MM.1S (cell line): ENCODE measurements around the gene DHRS7B.

Experiments used
- DNase-seq: peaks from one replicate; pipeline ENCODE4 v3.0.0-alpha.2; 2015
- H2AFZ ChIP-seq: fragments of 300-600 bp; sonication (generic); 2 replicates; pipeline ENCODE4 v1.6.0; 2016; ENCODE audit warnings: antibody characterized with exemption, low read length
- H3F3A ChIP-seq: fragments of 300-600 bp; sonication (generic); 2 replicates; pipeline ENCODE4 v1.6.1; 2016; ENCODE audit warnings: mild to moderate bottlenecking, antibody characterized with exemption, low read length, moderate library complexity, mixed read lengths; ENCODE audit not compliant: insufficient read depth
- H3K27ac ChIP-seq: fragments of 300-600 bp; sonication (generic); 2 replicates; pipeline ENCODE4 v1.5.1; 2016; ENCODE audit warnings: mild to moderate bottlenecking, low read length
- H3K27me3 ChIP-seq: fragments of 300-600 bp; sonication (generic); replicated peaks from 2 replicates; pipeline ENCODE4 v1.6.0; 2016; ENCODE audit warnings: low read length; ENCODE audit not compliant: insufficient read depth
- H3K36me3 ChIP-seq: fragments of 300-600 bp; sonication (generic); replicated peaks from 2 replicates; pipeline ENCODE4 v1.6.1; 2016; ENCODE audit warnings: mild to moderate bottlenecking, low read length, mixed read lengths; ENCODE audit not compliant: insufficient read depth
- H3K4me1 ChIP-seq: fragments of 300-600 bp; sonication (generic); 2 replicates; pipeline ENCODE4 v1.6.1; 2016; ENCODE audit warnings: low read length, mixed read lengths
- H3K4me2 ChIP-seq: fragments of 300-600 bp; sonication (generic); 2 replicates; pipeline ENCODE4 v1.6.0; 2016; ENCODE audit warnings: low read depth, low read length
- H3K4me3 ChIP-seq: fragments of 300-600 bp; sonication (generic); 2 replicates; pipeline ENCODE4 v1.5.1; 2016; ENCODE audit warnings: low read length, mixed read lengths
- H3K79me2 ChIP-seq: fragments of 300-600 bp; sonication (generic); 2 replicates; pipeline ENCODE4 v1.6.1; 2016; ENCODE audit warnings: mixed run types, low read length, mixed read lengths
- H3K9ac ChIP-seq: fragments of 300-600 bp; sonication (generic); 2 replicates; pipeline ENCODE4 v1.6.1; 2016; ENCODE audit warnings: low read length, mixed read lengths
- H3K9me2 ChIP-seq: fragments of 300-600 bp; sonication (generic); replicated peaks from 2 replicates; pipeline ENCODE4 v1.6.1; 2016; ENCODE audit warnings: mild to moderate bottlenecking, low read length, mixed read lengths; ENCODE audit not compliant: insufficient read depth
- H3K9me3 ChIP-seq: fragments of 300-600 bp; sonication (generic); replicated peaks from 2 replicates; pipeline ENCODE4 v1.6.1; 2016; ENCODE audit warnings: mild to moderate bottlenecking, low read length, mixed read lengths; ENCODE audit not compliant: insufficient read depth
- H4K20me1 ChIP-seq: fragments of 300-600 bp; sonication (generic); 2 replicates; pipeline ENCODE4 v1.6.1; 2016; ENCODE audit warnings: mild to moderate bottlenecking, low read length, moderate library complexity, mixed read lengths; ENCODE audit not compliant: insufficient read depth
- EZH2 ChIP-seq: fragments of 300-600 bp; sonication (generic); optimal IDR thresholded peaks from 2 replicates; pipeline ENCODE3; 2017; ENCODE audit warnings: low read depth, mild to moderate bottlenecking, antibody characterized with exemption, low read length, mixed read lengths
- EZH2phosphoT487 ChIP-seq: fragments of 300-600 bp; sonication (generic); IDR thresholded peaks from 2 replicates; pipeline ENCODE4 v1.6.1; 2018; ENCODE audit warnings: antibody characterized with exemption, low read length
- TF ChIP-seq, protein P1 (sequence below): fragments of 300-600 bp; sonication (generic); IDR thresholded peaks from 2 replicates; pipeline ENCODE4 v1.5.1; 2016; ENCODE audit warnings: antibody characterized with exemption, low read length, mixed read lengths

DHRS7B gene

GRCh38 chr17:21157586-21158370, 31.0 kb downstream of the DHRS7B start:
- Histone ChIP-seq H2AFZ (no peak overlapping the region), H3K9ac (no peak overlapping the region), H3K4me3 (no peak overlapping the region), H3K9me2 (no peaks in the 10 kb centered on the region), H3K27ac (no peak overlapping the region), H3K9me3 (no peaks in the 10 kb centered on the region), H3K4me1 (peaks cover 17% of the 10 kb centered on the region), H3K36me3 (no peaks in the 10 kb centered on the region), H4K20me1 (no peaks in the 10 kb centered on the region), H3F3A (no peaks in the 10 kb centered on the region), H3K79me2 (no peaks in the 10 kb centered on the region), H3K4me2 (no peak overlapping the region), H3K27me3 (no peaks in the 10 kb centered on the region)
- no peak for TF ChIP-seq EZH2
- no peak for TF ChIP-seq EZH2phosphoT487
- TF ChIP-seq, protein P1, sequence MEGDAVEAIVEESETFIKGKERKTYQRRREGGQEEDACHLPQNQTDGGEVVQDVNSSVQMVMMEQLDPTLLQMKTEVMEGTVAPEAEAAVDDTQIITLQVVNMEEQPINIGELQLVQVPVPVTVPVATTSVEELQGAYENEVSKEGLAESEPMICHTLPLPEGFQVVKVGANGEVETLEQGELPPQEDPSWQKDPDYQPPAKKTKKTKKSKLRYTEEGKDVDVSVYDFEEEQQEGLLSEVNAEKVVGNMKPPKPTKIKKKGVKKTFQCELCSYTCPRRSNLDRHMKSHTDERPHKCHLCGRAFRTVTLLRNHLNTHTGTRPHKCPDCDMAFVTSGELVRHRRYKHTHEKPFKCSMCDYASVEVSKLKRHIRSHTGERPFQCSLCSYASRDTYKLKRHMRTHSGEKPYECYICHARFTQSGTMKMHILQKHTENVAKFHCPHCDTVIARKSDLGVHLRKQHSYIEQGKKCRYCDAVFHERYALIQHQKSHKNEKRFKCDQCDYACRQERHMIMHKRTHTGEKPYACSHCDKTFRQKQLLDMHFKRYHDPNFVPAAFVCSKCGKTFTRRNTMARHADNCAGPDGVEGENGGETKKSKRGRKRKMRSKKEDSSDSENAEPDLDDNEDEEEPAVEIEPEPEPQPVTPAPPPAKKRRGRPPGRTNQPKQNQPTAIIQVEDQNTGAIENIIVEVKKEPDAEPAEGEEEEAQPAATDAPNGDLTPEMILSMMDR, result no peak
- no peak for DNase-seq

GRCh38 chr17:21160401-21160800, 33.6 kb downstream of the DHRS7B start:
- Histone ChIP-seq H3K27ac (no peak overlapping the region), H3K4me1 (peaks cover 30% of the 10 kb centered on the region), H3K27me3 (no peaks in the 10 kb centered on the region), H4K20me1 (no peaks in the 10 kb centered on the region), H3K9ac (no peak overlapping the region), H3K36me3 (no peaks in the 10 kb centered on the region), H3K9me3 (no peaks in the 10 kb centered on the region), H3K4me2 (no peak overlapping the region), H3F3A (0 out of 2 replicates have a peak, but pooled peaks cover 2% of the 10 kb centered on the region), H3K79me2 (peaks cover 6% of the 10 kb centered on the region; the same call in 1 of the 2 replicates), H3K4me3 (no peak overlapping the region), H3K9me2 (no peaks in the 10 kb centered on the region), H2AFZ (no peak overlapping the region)
- TF ChIP-seq, protein P1, result no peak
- TF ChIP-seq EZH2phosphoT487 (no peak), EZH2 (no peak)
- no peak for DNase-seq

DNA sequence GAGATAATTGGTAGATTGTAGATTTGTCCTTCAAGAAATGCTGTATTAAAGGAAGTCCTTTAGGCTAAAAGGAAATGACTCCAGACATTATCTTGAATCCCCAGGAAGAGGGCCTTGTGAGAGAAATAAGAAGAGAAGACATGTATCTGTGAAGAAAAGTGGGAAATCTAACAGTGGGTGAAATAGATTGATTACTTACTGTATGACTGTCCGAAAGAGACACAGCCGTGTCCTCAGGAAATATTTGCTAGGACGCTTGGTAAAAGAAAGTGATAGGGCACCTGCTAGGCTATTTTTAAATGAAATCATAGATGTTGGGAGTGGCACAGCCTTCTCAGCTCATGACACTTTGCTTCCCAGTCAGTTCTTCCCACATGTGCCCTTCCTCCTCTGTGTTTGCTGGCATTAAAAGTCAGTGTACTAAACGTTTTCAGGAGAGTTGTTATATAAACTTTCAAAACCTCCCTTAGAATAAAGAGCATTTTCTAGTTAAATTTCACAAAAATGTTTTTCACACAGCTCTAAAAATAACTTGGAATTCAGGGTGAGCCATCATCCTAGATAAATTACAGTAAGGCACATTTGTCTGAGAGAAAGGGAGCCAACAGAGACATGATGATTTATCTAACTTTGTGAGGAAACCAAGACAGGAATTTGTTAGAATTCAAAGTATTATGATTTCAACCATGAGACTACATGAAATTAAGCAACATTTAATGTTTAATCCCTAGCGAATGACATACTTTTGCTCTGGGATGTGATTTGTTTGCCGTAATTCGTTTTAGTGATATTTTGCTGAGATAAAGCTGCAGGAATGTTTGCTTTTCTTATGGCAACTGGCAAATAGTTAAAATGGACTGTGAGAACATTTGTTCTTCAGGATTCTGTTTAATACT, 35.0 kb downstream of the DHRS7B start:
- no peak overlapping the region for H3K4me3 ChIP-seq
- 0 out of 2 replicates have a peak, but pooled peaks cover 2% of the 10 kb centered on the region for H3F3A ChIP-seq
- peaks cover 30% of the 10 kb centered on the region for H3K4me1 ChIP-seq
- DNase-seq, result no peak
- peaks cover 6% of the 10 kb centered on the region; the same call in 1 of the 2 replicates for H3K79me2 ChIP-seq
- H3K9ac ChIP-seq, result no peak overlapping the region
- no peaks in the 10 kb centered on the region for H4K20me1 ChIP-seq
- no peaks in the 10 kb centered on the region for H3K27me3 ChIP-seq
- no peaks in the 10 kb centered on the region for H3K9me3 ChIP-seq
- H3K4me2 ChIP-seq, result peak overlapping the region; percentile 30; the same call in 1 of the 2 replicates
- TF ChIP-seq, protein P1, result no peak
- TF ChIP-seq EZH2 (no peak), EZH2phosphoT487 (no peak)
- no peaks in the 10 kb centered on the region for H3K36me3 ChIP-seq
- H3K9me2 ChIP-seq, result no peaks in the 10 kb centered on the region
- H3K27ac ChIP-seq, result no peak overlapping the region
- no peak overlapping the region for H2AFZ ChIP-seq
